DMS79 (cell line): ENCODE measurements around the gene BAG5.
"Not testable (repeated sequence)": the region's sequence is repeated elsewhere in the genome, so short reads cannot be mapped to it uniquely, and the experiment has no call there.

Experiments
- DNase-seq: peaks from one replicate; lab custom pipeline; 2025; lab: John Stamatoyannopoulos, UW

The BAG5 gene

DNA sequence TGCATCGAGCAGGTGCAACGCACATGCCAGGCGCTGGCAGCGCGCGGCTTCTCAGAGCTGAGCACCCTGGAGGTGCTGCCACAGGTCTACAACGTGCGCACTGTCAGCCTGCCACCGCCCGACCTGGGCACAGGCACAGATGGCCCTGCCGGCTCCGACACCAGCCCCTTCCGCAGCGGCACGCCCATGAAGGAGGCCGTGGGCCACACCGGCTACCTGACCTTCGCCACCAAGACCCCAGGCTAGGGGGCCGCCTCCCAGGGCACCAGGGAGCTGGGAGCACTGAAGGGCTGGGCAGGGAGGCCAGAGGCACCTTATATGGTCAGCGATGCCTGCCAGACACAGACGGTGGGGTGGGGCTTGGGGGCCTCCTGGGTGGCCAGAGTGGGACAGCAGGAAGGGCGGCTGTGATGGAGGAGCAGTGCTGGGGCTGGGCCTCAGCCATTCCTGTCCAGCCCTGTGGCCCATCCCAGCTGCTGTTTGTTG lies 27.8 kb downstream of the BAG5 start:
- no peak for DNase-seq

DNA sequence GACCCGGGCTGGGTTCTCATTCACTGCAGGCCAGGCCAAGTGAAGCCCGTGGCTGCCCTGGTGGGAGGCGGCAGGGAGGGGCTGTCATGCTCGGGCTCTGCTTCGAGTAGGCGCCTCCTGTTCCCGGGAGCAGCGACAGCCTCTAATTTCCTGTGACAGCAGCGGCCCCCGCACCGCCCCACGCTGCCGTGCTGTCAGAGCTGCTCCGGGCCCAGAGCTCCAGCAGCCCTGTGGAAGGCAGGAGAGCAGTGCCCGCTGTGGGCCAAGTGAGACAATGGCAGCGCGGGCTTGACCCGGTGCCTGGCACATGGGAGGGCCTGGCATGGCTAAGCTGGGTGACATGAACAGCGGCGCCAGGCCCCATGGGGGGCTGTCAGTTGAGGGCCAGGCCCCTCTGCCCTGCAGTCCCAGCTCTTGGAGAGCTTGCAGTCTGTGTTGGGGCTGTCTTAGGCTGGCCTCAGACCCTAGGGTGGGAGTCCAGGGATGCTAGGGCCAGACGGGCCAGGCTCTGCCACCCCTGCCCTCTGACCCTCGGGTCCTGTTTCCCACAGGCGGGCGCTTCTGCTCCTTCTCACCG lies 28.4 kb downstream of the BAG5 start:
- no peak for DNase-seq

DNA sequence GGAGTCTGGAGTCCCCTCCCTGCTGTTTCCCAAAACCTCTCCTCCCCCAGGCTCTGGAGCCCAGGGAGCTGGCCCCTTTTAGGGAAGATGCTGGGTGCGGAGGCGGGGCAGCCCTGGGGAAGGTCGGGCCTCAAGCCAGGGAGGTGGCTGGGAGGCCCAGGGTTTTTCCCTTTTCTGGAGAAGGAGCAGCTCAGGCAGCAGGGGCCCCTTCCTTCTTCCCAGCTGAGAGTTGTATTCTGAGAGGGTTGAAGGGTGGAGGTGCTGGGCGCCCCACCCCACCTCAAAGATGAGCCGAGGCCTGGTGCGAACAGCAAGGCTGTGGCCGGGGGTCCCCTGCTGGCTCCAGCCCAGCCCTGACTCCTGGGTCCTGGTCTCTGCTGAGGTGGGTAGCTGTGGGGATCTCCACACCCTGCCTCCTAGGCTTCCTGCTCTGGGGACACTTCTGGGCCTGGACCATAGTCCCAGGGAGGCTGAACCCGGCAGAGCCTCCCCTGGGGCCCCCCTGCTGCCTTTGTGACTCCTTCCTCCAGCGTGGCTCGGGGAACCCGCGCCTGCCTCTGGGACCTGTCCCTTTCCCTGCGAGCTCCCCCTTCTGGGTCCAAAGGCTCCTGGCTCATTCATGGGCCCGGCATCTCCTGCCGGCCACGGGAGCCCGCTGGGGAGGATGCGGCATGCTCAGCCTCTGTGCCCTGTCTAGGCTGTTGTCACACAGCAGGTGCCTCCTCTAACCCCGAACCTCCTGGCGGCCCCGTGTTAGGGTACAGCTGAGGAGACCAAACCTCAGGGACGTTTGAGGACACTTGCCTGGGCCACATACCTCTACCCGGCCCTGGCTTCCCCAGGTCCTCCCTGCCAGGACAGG lies 29.1 kb downstream of the BAG5 start:
- DNase-seq = no peak

DNA sequence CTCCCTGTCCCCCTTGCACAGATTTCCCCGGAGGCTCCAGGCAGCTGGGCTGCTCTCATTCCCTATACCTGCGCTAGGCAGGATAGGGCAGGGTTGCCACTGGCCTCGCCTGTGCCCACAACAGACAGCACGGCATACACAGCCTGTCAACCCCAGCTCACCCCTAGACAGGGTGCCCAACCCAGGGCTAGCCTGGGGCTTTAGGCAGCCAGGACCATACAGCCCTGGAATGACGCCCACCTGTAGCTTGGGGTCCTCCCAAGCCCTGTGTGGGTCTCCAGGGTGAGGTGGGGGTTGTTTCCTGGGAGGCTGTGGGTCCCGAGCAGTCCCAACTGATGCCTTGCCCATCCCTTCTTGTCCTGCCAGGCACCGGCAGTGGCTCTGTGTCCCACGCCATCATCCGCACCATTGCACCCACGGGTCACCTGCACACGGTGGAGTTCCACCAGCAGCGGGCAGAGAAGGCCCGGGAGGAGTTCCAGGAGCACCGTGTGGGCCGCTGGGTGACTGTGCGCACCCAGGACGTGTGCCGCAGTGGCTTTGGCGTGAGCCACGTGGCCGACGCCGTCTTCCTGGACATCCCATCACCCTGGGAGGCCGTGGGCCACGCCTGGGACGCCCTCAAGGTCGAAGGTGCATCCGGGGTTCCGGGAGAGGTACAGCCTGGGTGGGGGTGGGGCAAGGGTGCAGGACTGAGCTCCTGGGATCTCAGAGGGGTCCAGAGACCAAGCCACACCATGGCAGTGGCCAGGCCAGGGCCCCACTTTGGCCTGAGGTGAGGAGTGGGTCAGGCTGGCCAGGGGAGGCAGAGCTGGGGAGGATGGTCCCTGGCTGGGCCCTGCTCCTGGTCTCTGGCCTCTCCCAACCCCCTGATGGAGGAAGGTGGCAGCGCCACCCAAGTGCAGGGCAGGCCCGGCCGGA lies 30.0 kb downstream of the BAG5 start:
- DNase-seq = no peak

DNA sequence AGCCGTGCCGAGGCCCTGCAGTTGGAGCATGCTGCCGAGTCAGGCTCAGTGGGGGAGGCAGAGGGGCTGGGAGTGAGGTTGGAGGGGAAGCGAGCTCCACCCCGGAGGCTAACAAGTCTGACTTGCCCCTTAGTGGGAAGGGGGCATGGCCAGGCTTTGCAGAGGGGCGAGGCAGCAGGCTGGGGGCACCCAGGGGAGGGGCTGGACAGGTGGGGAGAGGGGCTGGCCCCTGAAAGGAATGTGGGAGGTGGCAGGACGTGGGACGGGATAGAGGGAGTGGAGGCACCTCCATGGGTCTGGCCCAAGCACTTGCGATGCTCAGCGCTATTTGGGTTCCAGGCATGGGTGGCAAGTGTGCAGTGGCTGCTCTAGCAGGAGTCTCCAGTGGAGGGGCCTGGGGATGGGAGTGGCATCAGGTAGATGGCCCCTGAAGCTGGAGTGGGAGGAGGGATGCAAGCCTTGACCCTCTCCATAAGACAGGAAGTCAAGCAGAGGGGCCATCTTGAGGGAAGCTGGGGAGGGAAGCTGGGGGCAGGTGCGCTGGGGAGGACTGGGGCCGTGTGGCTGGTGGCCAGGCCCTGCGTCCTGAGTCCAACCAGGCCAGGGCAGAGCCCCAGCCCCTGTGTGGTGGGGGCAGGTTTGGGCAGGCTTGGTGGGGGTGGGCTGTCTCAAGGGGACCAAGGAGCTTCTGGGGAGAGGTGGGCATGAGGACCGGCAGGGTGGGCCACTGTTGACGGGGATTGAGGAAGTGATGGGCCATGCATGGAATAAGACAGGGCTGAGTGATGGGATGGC lies 30.8 kb downstream of the BAG5 start:
- DNase-seq = no peak

DNA sequence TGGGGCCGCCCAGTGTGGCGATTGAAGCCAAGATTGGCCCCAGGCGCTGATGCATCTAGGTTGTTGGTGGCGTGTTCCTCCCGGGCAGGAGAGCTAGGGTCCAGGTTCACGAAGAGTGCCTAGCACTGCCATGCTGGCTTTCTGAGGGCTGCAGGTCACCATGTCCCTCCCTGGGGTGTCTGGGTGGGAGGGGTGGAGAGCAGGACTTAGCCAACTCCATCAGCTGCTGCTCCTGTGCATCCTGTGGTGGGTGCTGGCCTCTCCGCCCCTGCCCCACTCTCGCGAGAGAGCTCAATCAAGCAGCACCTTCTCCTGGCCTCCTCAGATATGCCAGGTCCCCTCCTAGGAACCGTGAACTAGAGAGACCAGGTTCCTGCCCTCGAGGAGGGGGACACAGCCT lies 31.6 kb downstream of the BAG5 start:
- DNase-seq = no peak

DNA sequence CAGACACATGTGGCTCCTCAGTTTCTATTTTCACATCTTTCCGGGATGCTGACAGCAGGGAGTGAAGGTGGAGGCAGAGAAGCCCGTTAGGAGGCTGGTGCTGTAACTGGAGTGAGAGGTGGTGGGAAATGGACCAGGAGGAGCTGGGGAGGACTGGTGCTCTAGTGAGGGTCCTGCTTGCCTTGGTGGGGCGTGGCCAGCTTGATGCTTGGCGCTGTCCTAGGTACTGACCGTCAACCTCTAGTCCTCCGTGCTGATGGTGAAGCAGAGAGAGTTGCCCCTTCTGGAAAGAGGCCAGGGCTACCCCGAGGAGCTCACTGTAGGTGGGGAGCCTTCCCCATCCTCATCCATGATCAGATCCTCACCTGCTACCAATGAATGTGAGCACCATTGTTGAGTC lies 32.1 kb downstream of the BAG5 start:
- DNase-seq = no peak

DNA sequence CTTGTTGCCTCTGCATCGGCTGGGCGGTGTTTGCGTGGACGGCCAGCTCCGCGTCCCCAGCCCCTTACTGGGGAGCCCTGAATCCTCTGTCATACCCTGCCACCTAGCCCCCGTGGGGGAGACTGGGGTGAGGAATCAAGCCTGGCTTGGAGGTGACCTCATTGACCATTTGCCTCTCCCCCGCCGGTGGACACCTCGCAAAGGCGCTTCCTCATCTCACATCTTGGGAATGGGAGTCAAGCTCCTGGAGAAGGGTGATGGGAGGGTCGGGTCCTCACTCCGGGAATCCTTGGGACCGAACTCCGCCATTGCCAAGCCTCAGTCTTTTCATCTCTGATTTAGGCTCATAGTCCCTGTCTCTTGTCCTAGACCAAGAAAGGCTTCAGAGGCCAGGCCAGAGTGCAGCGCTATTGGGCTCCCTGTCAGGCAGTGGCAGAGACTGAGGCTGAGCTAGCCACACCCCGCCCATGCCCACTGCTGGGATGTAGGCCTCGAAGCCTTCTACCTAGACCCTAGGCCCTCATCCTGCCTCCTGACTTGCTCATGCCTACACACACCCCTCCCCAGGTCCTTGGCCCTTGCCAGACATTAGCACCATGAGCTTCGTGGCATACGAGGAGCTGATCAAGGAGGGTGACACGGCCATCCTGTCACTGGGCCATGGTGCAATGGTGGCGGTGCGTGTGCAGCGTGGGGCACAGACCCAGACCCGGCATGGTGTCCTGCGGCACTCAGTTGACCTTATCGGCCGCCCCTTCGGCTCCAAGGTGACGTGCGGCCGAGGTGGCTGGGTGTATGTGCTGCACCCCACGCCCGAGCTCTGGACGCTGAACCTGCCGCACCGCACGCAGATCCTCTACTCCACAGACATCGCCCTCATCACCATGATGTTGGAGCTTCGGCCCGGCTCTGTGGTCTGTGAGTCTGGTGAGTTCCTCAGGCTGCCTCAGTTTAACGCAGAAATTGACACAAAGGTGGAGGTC lies 32.8 kb downstream of the BAG5 start:
- DNase-seq = no peak

DNA sequence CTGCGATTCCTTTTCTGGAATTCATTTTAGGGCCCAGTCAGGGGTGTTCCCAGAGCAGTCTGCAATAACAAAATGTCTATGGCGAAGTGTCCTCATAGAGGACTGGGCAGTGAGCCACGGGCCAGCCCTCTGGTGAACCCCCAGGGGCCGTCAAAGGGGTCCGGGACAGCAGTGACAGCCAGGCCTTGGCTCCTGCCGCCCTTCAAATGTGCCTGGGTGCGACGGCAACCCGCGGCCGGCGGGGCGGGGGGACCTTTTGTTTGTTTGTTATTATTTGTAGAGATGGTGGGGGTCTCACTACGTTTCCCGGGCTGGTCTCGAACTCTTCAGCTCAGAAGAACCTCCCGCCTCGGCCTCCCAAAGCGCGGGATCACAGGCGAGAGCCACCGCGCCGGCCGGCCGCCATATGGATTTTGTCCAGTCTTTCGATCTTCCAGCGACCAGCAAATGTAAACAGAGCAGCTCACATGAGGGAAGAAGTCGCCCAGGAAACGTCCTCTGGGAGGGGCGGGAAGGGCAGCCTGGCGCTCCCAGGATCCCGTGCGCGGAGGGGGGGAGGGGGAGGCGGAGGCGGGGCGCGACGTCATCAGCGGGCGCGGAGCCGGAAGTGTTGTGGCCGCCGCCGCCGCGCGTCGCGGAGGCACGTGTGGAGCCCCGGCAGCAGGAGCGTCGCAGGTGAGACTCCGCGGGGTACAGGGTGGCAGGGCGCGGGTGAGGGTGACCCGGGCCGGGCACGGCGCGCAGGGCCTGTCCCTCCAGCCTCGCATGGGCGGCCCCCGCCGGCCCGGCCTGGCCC lies 33.7 kb downstream of the BAG5 start, which contains the start of gene TRMT61A:
Gene TRMT61A, plus strand, starts transcription at position 610 of the 796 bp plus-strand sequence. CDS start 783 bp downstream, outside the sequence.
- DNase-seq = peak; percentile 86

DNA sequence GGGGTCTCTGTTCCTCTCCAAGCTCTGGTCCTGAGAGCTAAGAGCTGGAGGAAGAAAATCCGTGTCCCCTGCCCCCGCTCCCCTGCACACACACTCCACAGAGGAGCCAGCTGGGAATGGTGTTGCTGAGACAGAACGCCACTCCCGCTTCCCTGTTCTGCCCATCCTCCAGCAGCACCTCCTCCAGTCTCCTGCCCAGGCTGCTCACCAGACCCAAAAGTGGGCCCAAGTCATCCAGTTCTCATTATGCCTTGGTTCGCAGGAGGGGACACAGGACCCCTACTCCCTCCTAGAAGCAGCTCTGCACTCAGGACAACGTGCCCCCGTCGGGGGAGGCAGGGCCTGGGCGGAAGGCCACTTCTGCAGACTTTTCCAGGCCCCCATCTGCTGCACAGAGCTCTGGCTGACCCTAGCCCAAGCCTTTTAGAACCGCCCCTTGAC lies 34.3 kb downstream of the BAG5 start:
- DNase-seq = no peak

DNA sequence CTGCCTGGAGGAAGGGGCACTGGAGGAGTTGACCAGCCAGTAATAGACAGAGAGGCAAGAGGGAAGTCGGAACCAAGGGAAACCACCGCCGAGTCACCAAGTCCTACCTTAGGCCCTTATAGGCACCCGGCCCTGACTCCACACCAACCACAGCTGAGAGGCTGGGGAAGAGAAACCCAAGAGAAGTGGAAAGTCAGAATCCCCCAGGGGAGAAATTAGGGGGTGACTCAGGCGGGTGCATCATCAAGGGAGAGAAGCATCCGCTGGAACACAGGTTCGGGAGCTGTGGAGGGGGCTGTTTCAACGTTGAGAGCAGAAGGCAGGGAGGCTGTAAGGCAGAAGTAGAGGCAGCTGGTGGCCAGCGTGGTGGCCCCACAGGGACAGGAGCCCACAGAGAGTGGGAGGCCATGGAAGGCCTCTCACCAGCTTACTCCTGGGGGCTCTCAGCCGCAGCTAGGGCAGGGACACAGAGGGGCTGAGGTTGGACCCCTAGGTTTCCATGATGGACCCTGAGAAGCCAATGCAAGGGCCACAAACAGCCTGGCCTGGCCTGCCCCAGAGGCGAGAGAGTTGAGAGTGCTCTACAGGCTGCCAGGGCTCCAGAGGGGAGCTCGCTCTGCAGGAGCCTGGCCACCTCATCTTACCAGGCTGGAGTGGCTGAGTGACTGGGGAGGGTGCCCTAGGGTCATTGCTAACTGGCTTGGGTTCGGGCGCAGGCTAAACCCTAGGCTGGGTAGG lies 34.9 kb downstream of the BAG5 start:
- no peak for DNase-seq

DNA sequence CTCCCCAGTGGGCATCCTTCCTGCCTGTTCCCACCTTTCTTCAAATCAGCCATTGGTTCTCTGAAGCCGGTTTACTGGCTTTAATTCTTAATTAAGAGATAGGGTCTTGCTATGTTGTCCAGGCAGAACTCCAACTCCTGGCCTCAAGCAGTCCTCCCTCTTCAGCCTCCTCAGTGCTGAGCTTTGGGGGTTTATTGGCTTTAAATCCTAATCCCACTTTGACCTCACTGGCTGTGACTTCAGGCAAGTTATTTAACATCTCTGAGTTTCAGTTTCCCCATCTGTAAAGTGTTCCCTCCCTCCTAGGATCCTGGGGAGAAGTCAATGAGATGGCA lies 35.6 kb downstream of the BAG5 start:
- DNase-seq = no peak

DNA sequence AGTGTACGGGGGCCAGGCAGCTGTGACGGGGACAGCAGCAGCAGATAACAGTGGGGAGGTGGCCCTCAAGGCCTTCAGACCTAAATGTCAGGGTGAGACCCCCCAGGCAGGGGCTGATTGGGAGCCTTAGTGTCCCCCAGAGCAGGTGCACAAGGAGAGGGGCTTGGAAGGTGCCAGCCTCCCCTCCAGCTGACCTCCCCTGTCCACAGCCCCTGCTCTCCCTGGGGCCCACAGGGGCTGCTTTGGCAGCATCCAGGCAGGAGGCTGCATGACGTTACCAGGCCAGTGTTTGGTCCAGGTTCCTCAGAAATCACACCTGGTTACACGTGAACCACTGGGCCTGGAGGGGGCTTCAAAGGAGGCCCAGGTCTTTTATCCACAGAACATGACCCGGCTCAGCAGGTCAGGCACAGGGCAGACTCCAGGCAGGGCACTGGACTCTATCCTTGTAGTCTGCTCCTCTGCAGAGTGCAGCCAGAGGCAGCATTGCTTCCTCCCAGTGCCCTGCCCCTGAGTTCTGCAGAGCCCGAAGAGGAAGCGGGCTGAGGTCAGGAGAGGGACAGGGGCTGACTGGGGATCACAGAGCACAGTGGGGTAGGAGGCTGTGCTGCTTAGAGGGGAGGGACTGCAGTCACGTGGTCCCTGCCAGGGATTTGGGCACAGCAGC lies 36.1 kb downstream of the BAG5 start:
- DNase-seq = no peak

DNA sequence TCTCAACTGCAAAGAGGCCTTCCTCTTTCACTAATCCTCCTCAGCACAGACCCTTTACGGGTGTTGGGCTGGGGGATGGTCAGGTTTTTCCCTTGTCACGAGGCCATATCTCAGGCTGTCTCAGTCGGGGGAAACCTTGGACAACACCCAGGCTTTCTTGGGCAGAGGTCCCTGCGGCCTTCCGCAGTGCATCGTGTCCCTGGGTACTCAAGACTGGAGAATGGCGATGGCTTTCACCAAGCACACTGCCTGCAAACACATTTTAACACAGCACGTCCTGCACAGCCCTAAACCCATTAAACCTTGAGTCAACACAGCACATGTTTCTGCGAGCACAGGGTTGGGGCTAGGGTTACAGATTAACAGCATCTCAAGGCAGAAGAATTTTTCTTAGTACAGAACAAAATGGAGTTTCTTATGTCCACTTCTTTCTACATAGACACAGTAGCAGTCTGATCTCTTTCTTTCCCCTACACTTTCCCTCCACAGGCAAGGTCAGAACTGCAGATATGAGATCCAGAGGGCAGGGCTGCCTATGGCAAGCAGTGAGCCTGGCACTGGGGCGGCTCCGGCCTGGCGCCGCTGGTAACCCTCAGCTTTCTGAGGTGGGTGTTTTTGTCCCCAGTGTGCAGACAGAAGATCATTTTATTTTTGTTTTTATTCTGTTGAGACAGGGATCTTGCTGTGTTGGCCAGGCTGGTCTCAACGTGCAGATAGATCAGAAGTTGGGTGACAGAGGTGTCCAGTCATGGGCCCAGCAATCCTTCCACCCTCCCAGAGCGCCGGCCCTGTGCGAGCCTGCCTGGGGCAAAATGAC lies 36.8 kb downstream of the BAG5 start:
- DNase-seq = not testable (repeated sequence)

DNA sequence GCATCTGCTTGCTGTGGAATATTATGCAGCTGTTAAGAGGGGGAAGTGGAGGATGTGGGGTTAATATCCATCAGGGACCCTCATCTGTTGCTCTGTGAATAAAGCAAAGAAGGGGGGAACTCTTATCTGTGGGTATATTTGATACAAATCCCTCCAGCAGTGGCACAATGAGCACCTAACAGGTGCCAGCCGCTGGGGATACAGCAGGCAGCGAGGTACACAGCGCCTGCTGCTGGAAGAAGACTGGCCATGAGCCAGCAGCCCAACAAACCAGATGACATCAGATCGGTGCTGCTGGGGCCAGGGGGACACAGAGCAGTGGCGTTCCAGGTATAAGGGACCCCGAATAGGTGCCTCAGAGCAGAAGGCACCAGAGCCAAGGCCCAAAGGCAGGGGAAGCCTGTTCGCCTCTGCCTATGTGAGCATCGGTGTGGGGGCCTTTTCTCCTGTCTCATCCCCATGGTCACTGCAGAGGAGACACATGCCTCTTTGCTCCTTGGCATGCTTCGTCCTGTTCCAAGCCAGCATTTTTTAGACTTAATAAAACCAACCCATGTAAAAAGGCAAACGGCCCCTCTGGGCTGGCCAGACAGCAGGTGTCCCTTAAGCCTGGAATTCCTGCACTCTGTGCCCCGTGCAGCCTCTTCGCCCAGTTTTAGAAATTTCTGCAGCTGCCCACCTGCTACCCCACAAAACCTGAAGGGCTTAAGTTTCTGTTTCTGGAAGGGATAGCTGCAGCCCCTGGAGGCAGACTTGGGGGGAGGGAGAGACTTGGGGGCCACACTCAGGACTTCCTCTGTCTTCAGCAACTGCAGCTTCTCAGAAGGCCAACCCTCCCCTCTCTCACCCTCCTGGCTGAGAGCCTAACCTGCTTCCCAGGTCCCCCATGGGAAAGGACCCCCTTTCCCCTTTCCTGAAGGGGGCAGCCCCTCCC lies 38.2 kb downstream of the BAG5 start:
- no peak for DNase-seq

DNA sequence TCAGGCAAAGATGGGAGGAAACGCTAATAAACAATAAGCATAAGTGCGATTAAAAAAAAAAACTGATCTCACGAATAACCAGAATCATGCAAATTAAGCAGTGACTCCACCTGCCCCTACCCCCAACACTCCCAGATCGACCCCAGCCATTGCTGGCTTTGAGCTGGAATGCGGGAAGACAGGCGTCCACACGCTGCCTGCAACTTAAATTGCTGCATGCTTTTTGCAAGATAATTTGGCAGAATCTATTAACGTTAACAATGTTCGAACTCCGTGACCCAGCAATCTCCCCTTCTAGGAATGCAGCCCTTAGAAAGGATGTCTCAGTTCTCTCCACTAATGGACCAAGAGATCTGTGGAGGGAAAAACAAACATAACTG lies 38.9 kb downstream of the BAG5 start:
- no peak for DNase-seq
